Ascending aorta (tissue), 2 donors: Measurements from ENCODE around the gene F2R. TPM values are rescaled to one million over a fixed set of nuclear protein-coding genes. Genes with fewer than 3 reads are reported as not detected.

Source experiments
- DNase-seq, 2 donors: peaks; one replicate each; pipeline ENCODE4 v3.0.0-alpha.2; 2019; ENCODE audit warnings: low spot score in 2 of 2
- H3K27ac ChIP-seq, 2 donors: fragments of 200-600 bp; sonication (generic); one replicate each; pipeline ENCODE4 v1.5.1; 2016 to 2017; ENCODE audit warnings: mild to moderate bottlenecking in 1 of 2
- H3K27me3 ChIP-seq: fragments of 200-600 bp; sonication (generic); one replicate; pipeline ENCODE4 v1.5.1; 2017
- H3K36me3 ChIP-seq, 2 donors: fragments of 200-600 bp; sonication (generic); one replicate each; pipeline ENCODE4 v1.5.1; 2016
- H3K4me1 ChIP-seq, 2 donors: fragments of 200-600 bp; sonication (generic); one replicate each; pipeline ENCODE4 v1.5.1; 2016 to 2017; ENCODE audit warnings: mild to moderate bottlenecking in 1 of 2
- H3K4me3 ChIP-seq, 2 donors: fragments of 200-600 bp; sonication (generic); one replicate each; pipeline ENCODE4 v1.5.1; 2016 to 2017; ENCODE audit warnings: mild to moderate bottlenecking in 1 of 2
- H3K9me3 ChIP-seq, 2 donors: fragments of 200-600 bp; sonication (generic); one replicate each; pipeline ENCODE4 v1.5.1; 2016
- intact Hi-C: fragments of 100-400 bp; cut with DNase I; formaldehyde crosslinking; loops from one replicate; pipeline ENCODE4 v1.15.1; 2023
- total RNA-seq: library from RNA; depleted of rRNA; stranded (reverse); fragments of >200 nt; gene quantifications from one replicate; pipeline ENCODE4 v1.1.0, GENCODE V29; 2016
- TF ChIP-seq, protein P1 (sequence below), 3 experiments: fragments of 200-600 bp in 2 of 3; fragments of 450-650 bp in 1 of 3; sonication (generic) in 2 of 3; IDR thresholded peaks; one replicate each; pipeline ENCODE4 v1.5.1; 2016 to 2019; ENCODE audit warnings: antibody characterized with exemption in 3 of 3, mild to moderate bottlenecking in 1 of 3, moderate library complexity in 1 of 3

F2R gene
- total RNA-seq, 1 donor from 2014 or later = 131 TPM

DNA sequence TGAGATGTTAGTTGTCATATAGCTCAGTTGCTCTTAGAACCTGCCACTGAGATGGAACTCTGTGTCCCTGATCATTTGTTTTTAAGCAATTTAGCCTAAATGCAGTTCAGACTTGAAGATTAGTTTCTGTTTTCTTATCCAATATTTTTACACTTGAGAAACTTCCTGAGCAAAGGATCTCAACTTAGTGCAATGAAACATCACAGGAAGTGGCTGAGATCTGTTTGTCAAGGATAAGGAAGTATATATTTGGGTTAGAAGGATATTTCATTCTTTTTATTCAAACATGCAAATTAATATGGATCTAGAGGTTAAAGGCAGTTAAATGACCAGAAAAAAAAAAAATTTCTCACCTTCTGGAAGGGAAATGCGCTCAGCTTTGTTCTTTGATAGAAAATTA is 19.7 kb upstream of the F2R start:
- intact Hi-C loops = no loop called here
- Histone ChIP-seq H3K27ac (no peak overlapping the region), H3K4me3 (no peak overlapping the region), H3K9me3 (no peaks in the 10 kb centered on the region), H3K27me3 (no peaks in the 10 kb centered on the region), H3K4me1 (peaks cover 0 to 2% of the 10 kb centered on the region in 2 donors), H3K36me3 (no peaks in the 10 kb centered on the region)
- DNase-seq = no peak
- TF ChIP-seq, protein P1, sequence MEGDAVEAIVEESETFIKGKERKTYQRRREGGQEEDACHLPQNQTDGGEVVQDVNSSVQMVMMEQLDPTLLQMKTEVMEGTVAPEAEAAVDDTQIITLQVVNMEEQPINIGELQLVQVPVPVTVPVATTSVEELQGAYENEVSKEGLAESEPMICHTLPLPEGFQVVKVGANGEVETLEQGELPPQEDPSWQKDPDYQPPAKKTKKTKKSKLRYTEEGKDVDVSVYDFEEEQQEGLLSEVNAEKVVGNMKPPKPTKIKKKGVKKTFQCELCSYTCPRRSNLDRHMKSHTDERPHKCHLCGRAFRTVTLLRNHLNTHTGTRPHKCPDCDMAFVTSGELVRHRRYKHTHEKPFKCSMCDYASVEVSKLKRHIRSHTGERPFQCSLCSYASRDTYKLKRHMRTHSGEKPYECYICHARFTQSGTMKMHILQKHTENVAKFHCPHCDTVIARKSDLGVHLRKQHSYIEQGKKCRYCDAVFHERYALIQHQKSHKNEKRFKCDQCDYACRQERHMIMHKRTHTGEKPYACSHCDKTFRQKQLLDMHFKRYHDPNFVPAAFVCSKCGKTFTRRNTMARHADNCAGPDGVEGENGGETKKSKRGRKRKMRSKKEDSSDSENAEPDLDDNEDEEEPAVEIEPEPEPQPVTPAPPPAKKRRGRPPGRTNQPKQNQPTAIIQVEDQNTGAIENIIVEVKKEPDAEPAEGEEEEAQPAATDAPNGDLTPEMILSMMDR (IDR thresholded peaks at IDR 0.05) = no peak

DNA sequence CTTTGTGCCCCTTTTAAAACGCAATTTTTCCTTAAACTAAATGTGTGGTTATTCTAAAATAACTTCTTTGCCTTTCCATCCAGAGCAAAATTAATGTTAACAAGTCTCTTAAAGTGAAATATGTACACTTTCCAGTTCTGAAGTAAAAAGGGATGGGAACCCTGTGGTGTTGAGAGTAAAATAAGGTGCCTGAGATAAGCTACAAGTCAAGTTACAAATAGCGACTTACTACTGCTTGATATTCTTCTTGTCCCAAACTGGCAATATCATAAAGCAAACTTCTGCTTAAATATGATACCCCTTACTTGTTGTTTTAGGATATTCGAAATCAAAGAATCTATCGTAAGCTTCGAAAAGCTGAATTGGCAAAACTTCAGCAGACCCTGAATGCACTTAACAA is 18.3 kb upstream of the F2R start:
- no peak for DNase-seq
- no peak overlapping the region for H3K27ac ChIP-seq
- intact Hi-C loops = no loop called here

DNA sequence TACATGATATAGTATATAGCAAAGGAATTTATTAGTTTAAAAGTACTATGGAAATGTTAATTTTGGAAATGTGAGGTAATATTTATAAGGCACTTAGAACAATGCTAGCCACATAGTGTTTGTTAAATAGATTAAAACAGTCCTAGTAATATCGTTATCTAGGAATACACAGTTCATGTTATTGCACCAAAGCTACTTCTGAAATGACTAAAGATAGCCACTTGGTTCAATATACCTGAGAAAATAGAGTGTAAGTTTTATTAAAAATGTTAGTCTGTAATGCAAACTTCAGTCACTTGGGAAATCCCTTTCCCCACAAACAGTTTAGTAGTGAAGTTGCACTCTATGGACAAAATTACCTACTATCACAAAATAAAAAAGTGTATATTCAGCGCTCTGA is 15.4 kb upstream of the F2R start:
- Histone ChIP-seq H3K4me3 (no peak overlapping the region), H3K27ac (no peak overlapping the region), H3K27me3 (no peaks in the 10 kb centered on the region), H3K36me3 (no peaks in the 10 kb centered on the region), H3K4me1 (no peaks in the 10 kb centered on the region), H3K9me3 (no peaks in the 10 kb centered on the region)
- intact Hi-C loops = no loop called here
- no peak for DNase-seq
- TF ChIP-seq, protein P1 (IDR thresholded peaks at IDR 0.05) = no peak

More for the DNA sequence above, 18.3 kb upstream of the F2R start:
- Histone ChIP-seq H3K4me1 (no peaks in the 10 kb centered on the region), H3K4me3 (no peak overlapping the region), H3K27me3 (no peaks in the 10 kb centered on the region), H3K36me3 (no peaks in the 10 kb centered on the region), H3K9me3 (no peaks in the 10 kb centered on the region)
- TF ChIP-seq, protein P1 (IDR thresholded peaks at IDR 0.05) = no peak

DNA sequence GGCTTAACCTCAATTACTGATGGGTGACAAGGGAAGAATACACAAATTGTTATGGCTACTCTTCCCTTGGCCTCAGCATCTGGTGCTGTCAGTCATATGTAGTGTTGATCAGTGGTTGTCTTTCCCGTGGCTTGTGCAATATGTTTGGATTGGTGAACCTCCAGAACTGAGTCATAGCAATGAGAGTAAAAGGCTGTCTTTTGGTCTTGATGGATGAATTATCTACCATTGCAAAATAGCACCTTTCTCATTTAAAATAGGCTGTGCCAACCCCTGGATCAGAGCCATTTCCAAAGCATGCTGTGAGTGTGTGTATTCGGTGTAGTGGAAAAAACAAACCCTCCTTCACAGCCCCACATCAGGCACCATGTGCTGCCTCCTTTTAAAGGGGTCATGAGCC is 14.6 kb upstream of the F2R start:
- H3K4me3 ChIP-seq = no peak overlapping the region
- DNase-seq = no peak
- intact Hi-C loops = no loop called here
- H3K4me1 ChIP-seq = no peaks in the 10 kb centered on the region
- no peak overlapping the region for H3K27ac ChIP-seq
- H3K9me3 ChIP-seq = no peaks in the 10 kb centered on the region
- no peaks in the 10 kb centered on the region for H3K27me3 ChIP-seq
- TF ChIP-seq, protein P1 (IDR thresholded peaks at IDR 0.05) = no peak
- no peaks in the 10 kb centered on the region for H3K36me3 ChIP-seq

DNA sequence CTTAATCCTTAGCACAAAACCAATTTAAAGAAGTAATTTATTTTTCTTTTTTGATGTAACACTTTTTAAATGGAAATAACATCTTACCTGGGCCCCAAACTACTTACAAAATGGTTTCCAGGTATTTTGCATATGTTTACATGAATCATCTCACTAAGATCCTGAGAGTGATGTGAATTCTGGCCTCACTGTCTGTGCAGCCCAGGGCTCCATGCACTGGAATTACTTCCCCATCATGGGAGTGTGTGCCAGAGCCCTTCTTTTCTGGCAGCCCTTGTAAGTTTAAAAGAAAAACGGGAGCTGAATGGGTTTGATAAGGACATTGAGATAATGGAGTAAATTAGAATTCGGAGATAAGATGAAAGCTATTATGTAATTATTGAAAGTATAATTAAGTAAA is 12.2 kb upstream of the F2R start:
- TF ChIP-seq, protein P1 (IDR thresholded peaks at IDR 0.05) = no peak
- intact Hi-C loops = no loop called here
- H3K4me1 ChIP-seq = no peaks in the 10 kb centered on the region

DNA sequence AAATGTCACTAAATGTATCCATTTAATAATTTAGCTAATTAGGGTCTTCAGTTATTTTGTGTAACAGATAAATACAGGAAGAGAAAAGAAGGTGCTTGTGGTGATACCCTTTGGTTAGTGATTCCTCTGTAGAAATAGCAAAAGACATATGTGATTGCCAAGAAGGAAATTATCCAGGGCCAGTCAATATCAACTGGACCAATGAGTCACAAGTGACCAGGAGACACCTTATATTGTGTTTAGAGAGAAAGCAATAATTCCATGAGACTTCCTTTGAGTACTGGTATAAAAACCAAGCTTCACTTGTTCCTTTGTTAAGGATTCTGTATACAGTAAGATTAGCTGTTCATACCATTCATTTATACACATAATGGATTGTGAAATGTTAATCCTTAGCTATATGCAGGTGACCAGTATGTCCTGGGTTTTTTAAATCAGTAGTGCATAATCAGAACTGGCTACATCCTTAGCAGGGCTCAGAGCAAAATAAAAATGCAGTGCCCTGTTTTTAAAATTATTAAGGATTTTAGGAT is 11.7 kb upstream of the F2R start:
- no peaks in the 10 kb centered on the region for H3K36me3 ChIP-seq
- H3K27me3 ChIP-seq = no peaks in the 10 kb centered on the region
- TF ChIP-seq, protein P1 (IDR thresholded peaks at IDR 0.05) = no peak
- H3K27ac ChIP-seq = no peak overlapping the region
- intact Hi-C loops = no loop called here
- no peak for DNase-seq
- no peak overlapping the region for H3K4me3 ChIP-seq
- no peaks in the 10 kb centered on the region for H3K4me1 ChIP-seq
- H3K9me3 ChIP-seq = no peaks in the 10 kb centered on the region

More for the DNA sequence above, 12.2 kb upstream of the F2R start:
- Histone ChIP-seq H3K9me3 (no peaks in the 10 kb centered on the region), H3K36me3 (no peaks in the 10 kb centered on the region), H3K27ac (no peak overlapping the region), H3K27me3 (no peaks in the 10 kb centered on the region), H3K4me3 (no peak overlapping the region)
- DNase-seq = no peak
